ENCODE data around the gene SUPT6H. TPM values are rescaled to one million over a fixed set of nuclear protein-coding genes. Genes with fewer than 3 reads are reported as not detected.

SUPT6H gene
- total and polyA plus RNA-seq, 2 donors (not counting 1 experiment from before 2014, with no cell fraction given) = 35.8 to 110 TPM

GRCh38 chr17:28662527-28662829 is 473 bp downstream of the SUPT6H start:
- Histone ChIP-seq H3K36me3 (replicated peaks in 1 of 2; ENCODE audit: control extremely low read depth in 1 of 2, control insufficient read depth in 1 of 2, extremely low read depth in 1 of 2, insufficient read depth in 2 of 2, low read length in 1 of 2) (peaks cover 3 to 26% of the 10 kb centered on the region in 2 experiments), H3K27me3 (replicated peaks in 1 of 4; ENCODE audit: control extremely low read depth in 1 of 4, control insufficient read depth in 3 of 4, insufficient read depth in 4 of 4, low read length in 3 of 4) (no peaks in the 10 kb centered on the region), H4K20me1 (ENCODE audit: control insufficient read depth, insufficient read depth, low read length, poor library complexity, severe bottlenecking) (peaks cover 25% of the 10 kb centered on the region), H3K9ac (ENCODE audit: low read length) (peak overlapping the region; percentile 93), H2AFZ (ENCODE audit: insufficient read depth, low read depth, low read length, poor library complexity, severe bottlenecking) (peak overlapping the region; percentile 91), H3K79me2 (ENCODE audit: control insufficient read depth, insufficient read depth, low read length) (peaks cover 90% of the 10 kb centered on the region), H3K4me1 (ENCODE audit: control insufficient read depth in 2 of 2, insufficient read depth in 2 of 2, low read length in 2 of 2) (peaks cover 22 to 29% of the 10 kb centered on the region in 2 donors), H3K4me2 (replicated peaks; ENCODE audit: low read depth, low read length, poor library complexity, severe bottlenecking) (peak overlapping the region; percentile 93), H3K9me3 (ENCODE audit: control extremely low read depth in 1 of 3, control insufficient read depth in 2 of 3, insufficient read depth in 1 of 3, low read length in 2 of 3) (peaks cover 0 to 8% (median 0%) of the 10 kb centered on the region in 3 donors), H3K27ac (ENCODE audit: low read length in 2 of 2) (peak overlapping the region; percentile 90 to 99), H3K4me3 (ENCODE audit: control extremely low read depth in 1 of 5, extremely low read depth in 1 of 5, insufficient read depth in 1 of 5, low read depth in 2 of 5, low read length in 4 of 5) (peak overlapping the region; percentile 85 to 100 (median 99))
- Mint-ChIP-seq H3K9me3 (ENCODE audit: insufficient read depth) (no peaks in the 10 kb centered on the region), H3K27me3 (no peaks in the 10 kb centered on the region), H3K27ac (peak overlapping the region; percentile 100), H3K4me3 (peak overlapping the region; percentile 99), H3K4me1 (peaks cover 58% of the 10 kb centered on the region)
- DNase-seq (no peak), ATAC-seq (ENCODE audit: low read depth) (no peak)
- ChIA-PET POLR2A (interaction anchor here (1.2 to 4.3 kb wide), 5 partner anchors 12 to 289 kb away, joined by 3 to 42 read pairs (median 5); partner anchors contain the start of genes BLTP2, PHF12 and RPL23A), CTCF (interaction anchor here (0.6 to 4.2 kb wide), 9 partner anchors 10 to 454 kb away, joined by 3 to 59 read pairs (median 4); partner anchors contain the start of gene BLTP2)
- intact Hi-C loops (cut with micrococcal nuclease) = loop anchor here (1.0 kb wide), 3 partner anchors 17 to 63 kb away; partner anchors contain the start of genes BLTP2, RPL23A and SPAG5
- no peak for TF ChIP-seq EZH2 (IDR thresholded peaks at IDR 0.05; ENCODE audit: borderline replicate concordance, insufficient read depth, low read depth, low read length, poor library complexity, severe bottlenecking)
- TF ChIP-seq CTCF (IDR thresholded peaks at IDR 0.05) = no peak
- WGBS (ENCODE audit: insufficient coverage) = 3% methylated on average over 7 of the region's 10 CpGs

- peak overlapping the region; percentile 100 for H3K27ac Mint-ChIP-seq
- intact Hi-C loops (cut with micrococcal nuclease) = no loop called here
- no peak overlapping the region for H3K4me3 ChIP-seq (ENCODE audit: control extremely low read depth in 1 of 5, extremely low read depth in 1 of 5, insufficient read depth in 1 of 5, low read depth in 2 of 5, low read length in 4 of 5)
- POLR2A ChIA-PET = interaction anchor here (1.2 to 4.3 kb wide), 2 partner anchors 13 to 18 kb away, joined by 7 to 42 read pairs; partner anchors contain the start of gene BLTP2
- H3K9ac ChIP-seq (ENCODE audit: low read length) = no peak overlapping the region
- H3K27me3 Mint-ChIP-seq = no peaks in the 10 kb centered on the region
- no peak for TF ChIP-seq EZH2 (IDR thresholded peaks at IDR 0.05; ENCODE audit: borderline replicate concordance, insufficient read depth, low read depth, low read length, poor library complexity, severe bottlenecking)
- no peak for TF ChIP-seq CTCF (IDR thresholded peaks at IDR 0.05)
- no peak for DNase-seq
- peaks cover 93% of the 10 kb centered on the region for H3K79me2 ChIP-seq (ENCODE audit: control insufficient read depth, insufficient read depth, low read length)
- H3K4me3 Mint-ChIP-seq = peak overlapping the region; percentile 99
- H3K4me1 ChIP-seq (ENCODE audit: control insufficient read depth in 2 of 2, insufficient read depth in 2 of 2, low read length in 2 of 2) = peaks cover 22 to 29% of the 10 kb centered on the region in 2 donors
- H3K4me1 Mint-ChIP-seq = peaks cover 63% of the 10 kb centered on the region
- no peaks in the 10 kb centered on the region for H3K27me3 ChIP-seq (replicated peaks in 1 of 4; ENCODE audit: control extremely low read depth in 1 of 4, control insufficient read depth in 3 of 4, insufficient read depth in 4 of 4, low read length in 3 of 4)
- H3K36me3 ChIP-seq (replicated peaks in 1 of 2; ENCODE audit: control extremely low read depth in 1 of 2, control insufficient read depth in 1 of 2, extremely low read depth in 1 of 2, insufficient read depth in 2 of 2, low read length in 1 of 2) = peaks cover 0 to 30% of the 10 kb centered on the region in 2 experiments
- no peak overlapping the region for H3K27ac ChIP-seq (ENCODE audit: low read length in 2 of 2)
- peaks cover 38% of the 10 kb centered on the region for H4K20me1 ChIP-seq (ENCODE audit: control insufficient read depth, insufficient read depth, low read length, poor library complexity, severe bottlenecking)
- no peak for ATAC-seq (ENCODE audit: low read depth)
- no peak overlapping the region for H3K4me2 ChIP-seq (replicated peaks; ENCODE audit: low read depth, low read length, poor library complexity, severe bottlenecking)
- CTCF ChIA-PET = interaction anchor here (1.9 to 4.2 kb wide), 2 partner anchors 15 to 18 kb away, joined by 5 to 59 read pairs; partner anchors contain the start of gene BLTP2
- H2AFZ ChIP-seq (ENCODE audit: insufficient read depth, low read depth, low read length, poor library complexity, severe bottlenecking) = no peak overlapping the region
- peaks cover 0 to 7% (median 0%) of the 10 kb centered on the region in 3 donors for H3K9me3 ChIP-seq (ENCODE audit: control extremely low read depth in 1 of 3, control insufficient read depth in 2 of 3, insufficient read depth in 1 of 3, low read length in 2 of 3)
- H3K9me3 Mint-ChIP-seq (ENCODE audit: insufficient read depth) = no peaks in the 10 kb centered on the region
These were observed 1.7 kb downstream of the SUPT6H start for GRCh38 chr17:28663723-28664122.
